VCaP (cell line): ENCODE results near the gene WSCD1.

Source experiments
- H3K27ac ChIP-seq: fragments of 450-650 bp; 2 replicates; pipeline ENCODE4 v1.5.1; 2017
- TF ChIP-seq, protein P1 (sequence below): fragments of 450-650 bp; conservative IDR thresholded peaks from 2 replicates; pipeline ENCODE4 v1.5.1; 2017; ENCODE audit warnings: mild to moderate bottlenecking, moderate library complexity

WSCD1 gene

GRCh38 chr17:6035801-6036394 lies 34.3 kb upstream of the WSCD1 start:
- TF ChIP-seq, protein P1, sequence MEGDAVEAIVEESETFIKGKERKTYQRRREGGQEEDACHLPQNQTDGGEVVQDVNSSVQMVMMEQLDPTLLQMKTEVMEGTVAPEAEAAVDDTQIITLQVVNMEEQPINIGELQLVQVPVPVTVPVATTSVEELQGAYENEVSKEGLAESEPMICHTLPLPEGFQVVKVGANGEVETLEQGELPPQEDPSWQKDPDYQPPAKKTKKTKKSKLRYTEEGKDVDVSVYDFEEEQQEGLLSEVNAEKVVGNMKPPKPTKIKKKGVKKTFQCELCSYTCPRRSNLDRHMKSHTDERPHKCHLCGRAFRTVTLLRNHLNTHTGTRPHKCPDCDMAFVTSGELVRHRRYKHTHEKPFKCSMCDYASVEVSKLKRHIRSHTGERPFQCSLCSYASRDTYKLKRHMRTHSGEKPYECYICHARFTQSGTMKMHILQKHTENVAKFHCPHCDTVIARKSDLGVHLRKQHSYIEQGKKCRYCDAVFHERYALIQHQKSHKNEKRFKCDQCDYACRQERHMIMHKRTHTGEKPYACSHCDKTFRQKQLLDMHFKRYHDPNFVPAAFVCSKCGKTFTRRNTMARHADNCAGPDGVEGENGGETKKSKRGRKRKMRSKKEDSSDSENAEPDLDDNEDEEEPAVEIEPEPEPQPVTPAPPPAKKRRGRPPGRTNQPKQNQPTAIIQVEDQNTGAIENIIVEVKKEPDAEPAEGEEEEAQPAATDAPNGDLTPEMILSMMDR, result no peak
- H3K27ac ChIP-seq, result no peak overlapping the region

GRCh38 chr17:6040504-6040903 lies 29.7 kb upstream of the WSCD1 start:
- H3K27ac ChIP-seq, result no peak overlapping the region
- TF ChIP-seq, protein P1, result no peak

DNA sequence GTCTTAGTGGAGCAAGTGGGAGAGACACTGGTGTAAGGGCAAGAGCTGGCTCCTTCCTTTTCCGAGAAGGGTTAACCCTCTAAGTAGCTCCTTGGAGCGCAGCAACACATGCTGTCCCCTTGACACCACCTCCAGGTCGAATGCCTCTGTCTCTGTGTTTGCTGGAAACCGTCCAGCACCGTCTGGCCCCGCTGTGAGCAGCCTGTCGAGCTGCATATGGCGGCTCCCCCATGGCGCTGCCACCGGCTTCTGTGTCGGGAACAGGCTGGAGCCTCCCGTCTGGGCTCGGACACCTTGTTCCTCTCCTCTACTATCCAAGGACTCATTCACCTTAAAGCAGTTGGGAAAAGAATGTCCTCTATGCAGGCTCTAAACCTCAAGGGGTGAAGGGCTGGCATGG lies 28.9 kb upstream of the WSCD1 start:
- H3K27ac ChIP-seq, result no peak overlapping the region
- TF ChIP-seq, protein P1, result no peak

GRCh38 chr17:6043405-6043804 lies 26.8 kb upstream of the WSCD1 start:
- TF ChIP-seq, protein P1, result no peak

DNA sequence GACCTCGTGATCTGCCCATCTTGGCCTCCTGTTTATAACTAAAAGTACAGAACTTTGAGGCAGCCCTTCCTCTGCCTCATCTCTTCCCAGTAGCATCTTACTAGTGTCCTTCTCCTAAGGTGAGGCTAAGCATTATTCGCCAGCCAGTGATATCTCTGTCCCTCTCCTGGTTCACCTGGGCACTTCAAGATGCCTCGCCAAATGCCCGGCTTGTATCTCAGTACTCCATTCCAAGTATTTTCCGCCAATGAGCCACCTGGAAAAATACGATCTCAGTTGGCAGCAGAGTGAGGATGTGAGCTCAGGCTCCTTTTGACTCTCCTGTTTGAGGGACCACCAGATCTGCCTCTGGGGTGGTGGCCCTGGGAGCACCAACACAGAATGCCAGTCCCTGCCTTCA lies 25.9 kb upstream of the WSCD1 start:
- H3K27ac ChIP-seq, result no peak overlapping the region
- TF ChIP-seq, protein P1, result no peak

More at GRCh38 chr17:6043405-6043804, 26.8 kb upstream of the WSCD1 start:
- H3K27ac ChIP-seq, result no peak overlapping the region

- H3K27ac ChIP-seq, result no peak overlapping the region
- TF ChIP-seq, protein P1, result no peak
Observed at GRCh38 chr17:6045621-6046357, 24.4 kb upstream of the WSCD1 start.

- TF ChIP-seq, protein P1, result no peak
- no peak overlapping the region for H3K27ac ChIP-seq
Observed at GRCh38 chr17:6046431-6046830, 23.7 kb upstream of the WSCD1 start.
